Hepatocyte (in vitro differentiated cells): ENCODE results near the gene RAB11B. TPM values are rescaled to one million over a fixed set of nuclear protein-coding genes. Genes with fewer than 3 reads are reported as not detected.

Experiments
- DNase-seq: peaks from one replicate; pipeline ENCODE4 v3.0.0-alpha.2; 2016; ENCODE audit warnings: low spot score
- H2AFZ ChIP-seq: fragments of 200-600 bp; sonication (generic); 2 replicates; pipeline ENCODE4 v1.6.0; 2016; ENCODE audit warnings: antibody characterized with exemption, mild to moderate bottlenecking
- H3K27ac ChIP-seq: fragments of 200-600 bp; sonication (generic); 2 replicates; pipeline ENCODE4 v1.5.1; 2016; ENCODE audit warnings: mild to moderate bottlenecking
- H3K27me3 ChIP-seq: fragments of 200-600 bp; sonication (generic); 2 replicates; pipeline ENCODE4 v1.6.1; 2016
- H3K36me3 ChIP-seq: fragments of 200-600 bp; sonication (generic); replicated peaks from 2 replicates; pipeline ENCODE4 v1.5.1; 2016; ENCODE audit warnings: low read depth; ENCODE audit not compliant: insufficient read depth
- H3K4me1 ChIP-seq: fragments of 200-600 bp; sonication (generic); 2 replicates; pipeline ENCODE4 v1.5.1; 2016; ENCODE audit warnings: mild to moderate bottlenecking, moderate library complexity; ENCODE audit not compliant: insufficient read depth
- H3K4me2 ChIP-seq: fragments of 200-600 bp; sonication (generic); 2 replicates; pipeline ENCODE4 v1.6.0; 2016
- H3K4me3 ChIP-seq: fragments of 200-600 bp; sonication (generic); 2 replicates; pipeline ENCODE4 v1.5.1; 2016; ENCODE audit warnings: mild to moderate bottlenecking
- H3K79me2 ChIP-seq: fragments of 200-600 bp; sonication (generic); 2 replicates; pipeline ENCODE4 v1.6.0; 2017; ENCODE audit warnings: mild to moderate bottlenecking
- H3K9me2 ChIP-seq: fragments of 200-600 bp; sonication (generic); replicated peaks from 2 replicates; pipeline ENCODE4 v1.6.0; 2017; ENCODE audit warnings: mild to moderate bottlenecking; ENCODE audit not compliant: insufficient read depth
- H3K9me3 ChIP-seq: fragments of 200-600 bp; sonication (generic); 2 replicates; pipeline ENCODE4 v1.5.1; 2016; ENCODE audit warnings: low read depth, mild to moderate bottlenecking
- H4K20me1 ChIP-seq: fragments of 200-600 bp; sonication (generic); 2 replicates; pipeline ENCODE4 v1.6.0; 2016; ENCODE audit warnings: mild to moderate bottlenecking; ENCODE audit not compliant: insufficient read depth, poor library complexity, severe bottlenecking
- CTCF ChIP-seq: fragments of 200-600 bp; sonication (generic); IDR thresholded peaks from 2 replicates; pipeline ENCODE4 v1.5.1; 2016; ENCODE audit warnings: antibody characterized with exemption, mild to moderate bottlenecking; ENCODE audit not compliant: poor library complexity
- EZH2 ChIP-seq: fragments of 200-600 bp; sonication (generic); IDR thresholded peaks from 2 replicates; pipeline ENCODE4 v1.6.1; 2016; ENCODE audit warnings: antibody characterized with exemption, mild to moderate bottlenecking, borderline replicate concordance
- EZH2phosphoT487 ChIP-seq: fragments of 200-600 bp; sonication (generic); IDR thresholded peaks from one replicate; pipeline ENCODE4 v1.6.1; 2018; ENCODE audit warnings: antibody characterized with exemption, mild to moderate bottlenecking, low read depth, moderate library complexity; ENCODE audit not compliant: unreplicated experiment, severe bottlenecking
- WGBS: methylation state at CpG from one replicate; pipeline ENCODE4 v1.1.6; 2016; ENCODE audit warnings: low lambda C conversion rate; ENCODE audit errors: missing lambda C conversion rate; 5-methylcytosine and 5-hydroxymethylcytosine counted together
- polyA plus RNA-seq: library from polyadenylated mRNA; unstranded; fragments of >200 nt; fragmentation: Nextera tagmentation; extraction: Ambion mirVana; gene quantifications from 2 replicates; pipeline ENCODE4 v1.2.1, GENCODE V29; 2016
- total RNA-seq: library from RNA; depleted of rRNA; stranded (reverse); fragments of >200 nt; gene quantifications from 2 replicates; pipeline ENCODE4 v1.2.3, GENCODE V29; 2014

The RAB11B gene
- total and polyA plus RNA-seq, 2 experiments from 2014 or later: 47.1 to 174 TPM

GRCh38 chr19:8397746-8398310, 7.7 kb downstream of the RAB11B start:
- Histone ChIP-seq H3K9me3 (no peaks in the 10 kb centered on the region), H3K27me3 (no peaks in the 10 kb centered on the region), H3K79me2 (peaks cover 66% of the 10 kb centered on the region), H3K4me1 (no peaks in the 10 kb centered on the region), H3K9me2 (no peaks in the 10 kb centered on the region), H4K20me1 (peaks cover 70% of the 10 kb centered on the region), H3K27ac (no peak overlapping the region), H2AFZ (no peak overlapping the region), H3K4me2 (no peak overlapping the region), H3K36me3 (no peaks in the 10 kb centered on the region), H3K4me3 (no peak overlapping the region)
- TF ChIP-seq EZH2: no peak
- WGBS: 88% methylated on average over 9 of the region's 10 CpGs
- DNase-seq: no peak

- Histone ChIP-seq H3K9me3 (no peaks in the 10 kb centered on the region), H3K79me2 (peaks cover 61% of the 10 kb centered on the region), H3K36me3 (no peaks in the 10 kb centered on the region), H3K27me3 (no peaks in the 10 kb centered on the region), H3K4me3 (no peak overlapping the region), H4K20me1 (peaks cover 65% of the 10 kb centered on the region), H3K9me2 (no peaks in the 10 kb centered on the region), H3K27ac (no peak overlapping the region), H3K4me1 (no peaks in the 10 kb centered on the region), H2AFZ (no peak overlapping the region), H3K4me2 (no peak overlapping the region)
- no peak for TF ChIP-seq CTCF
- TF ChIP-seq EZH2phosphoT487: no peak
- TF ChIP-seq EZH2: no peak
- WGBS: 91% methylated on average over 9 of the region's 9 CpGs
- DNase-seq: no peak
These were observed 8.2 kb downstream of the RAB11B start for GRCh38 chr19:8398311-8398771.

- no peak overlapping the region for H3K4me2 ChIP-seq
- 97% methylated on average over 33 of the region's 34 CpGs for WGBS
These were observed 9.6 kb downstream of the RAB11B start for GRCh38 chr19:8399681-8400188.

More at GRCh38 chr19:8399681-8400188, 9.6 kb downstream of the RAB11B start:
- H3K27ac ChIP-seq: no peak overlapping the region
- no peak for DNase-seq
- no peaks in the 10 kb centered on the region for H3K9me2 ChIP-seq
- H3K27me3 ChIP-seq: no peaks in the 10 kb centered on the region
- H3K4me3 ChIP-seq: no peak overlapping the region
- H3K79me2 ChIP-seq: peaks cover 47% of the 10 kb centered on the region
- peaks cover 51% of the 10 kb centered on the region for H4K20me1 ChIP-seq
- no peak for TF ChIP-seq EZH2
- no peak for TF ChIP-seq EZH2phosphoT487
- no peak for TF ChIP-seq CTCF
- no peaks in the 10 kb centered on the region for H3K36me3 ChIP-seq
- H3K9me3 ChIP-seq: no peaks in the 10 kb centered on the region
- no peaks in the 10 kb centered on the region for H3K4me1 ChIP-seq
- H2AFZ ChIP-seq: no peak overlapping the region
